ENCODE results near the gene MAP1LC3B. TPM values are rescaled to one million over a fixed set of nuclear protein-coding genes. Genes with fewer than 3 reads are reported as not detected.

The MAP1LC3B gene
- total and polyA plus RNA-seq, 12 donors, result 43.3 to 116 (median 66.2) TPM

GRCh38 chr16:87346517-87347060 is 45.5 kb upstream of the MAP1LC3B start:
- Histone ChIP-seq H3K4me3 (no peak overlapping the region), H3K36me3 (replicated peaks in 1 of 2) (peaks cover 0 to 42% of the 10 kb centered on the region in 2 donors), H3K9me3 (replicated peaks in 1 of 3) (no peaks in the 10 kb centered on the region), H3K4me1 (replicated peaks in 1 of 2) (no peaks in the 10 kb centered on the region), H3K27me3 (no peaks in the 10 kb centered on the region), H3K27ac (no peak overlapping the region)
- no peak for DNase-seq
- 86 to 91% (median 88%) methylated on average over 19 to 21 of the region's 21 CpGs for WGBS, 4 donors
- intact Hi-C loops (cut with DNase I), result no loop called here
- no peak for TF ChIP-seq POLR2A (IDR thresholded peaks at IDR 0.05)
- no peak for TF ChIP-seq CTCF (IDR thresholded peaks at IDR 0.05)

- H3K4me3 ChIP-seq, result no peak overlapping the region
- no peak for DNase-seq
- H3K36me3 ChIP-seq (replicated peaks in 1 of 2), result peaks cover 0 to 27% of the 10 kb centered on the region in 2 donors
- no peaks in the 10 kb centered on the region for H3K9me3 ChIP-seq (replicated peaks in 1 of 3)
- 89 to 95% (median 91%) methylated on average over 12 to 13 of the region's 13 CpGs for WGBS, 4 donors
- no peak overlapping the region for H3K27ac ChIP-seq
- H3K27me3 ChIP-seq, result no peaks in the 10 kb centered on the region
- H3K4me1 ChIP-seq (replicated peaks in 1 of 2), result no peaks in the 10 kb centered on the region
- TF ChIP-seq CTCF (IDR thresholded peaks at IDR 0.05), result no peak
- TF ChIP-seq POLR2A (IDR thresholded peaks at IDR 0.05), result no peak
- intact Hi-C loops (cut with DNase I), result no loop called here
Observed at GRCh38 chr16:87347932-87348615, 44.1 kb upstream of the MAP1LC3B start.

GRCh38 chr16:87348616-87349157 is 43.4 kb upstream of the MAP1LC3B start:
- H3K4me3 ChIP-seq, result no peak overlapping the region
- peaks cover 0 to 21% of the 10 kb centered on the region in 2 donors for H3K36me3 ChIP-seq (replicated peaks in 1 of 2)
- H3K9me3 ChIP-seq (replicated peaks in 1 of 3), result no peaks in the 10 kb centered on the region
- no peak overlapping the region for H3K27ac ChIP-seq
- H3K4me1 ChIP-seq (replicated peaks in 1 of 2), result no peaks in the 10 kb centered on the region
- no peak for TF ChIP-seq CTCF (IDR thresholded peaks at IDR 0.05)
- no peak for TF ChIP-seq POLR2A (IDR thresholded peaks at IDR 0.05)
- intact Hi-C loops (cut with DNase I), result no loop called here
- no peaks in the 10 kb centered on the region for H3K27me3 ChIP-seq
- no peak for DNase-seq
- 89 to 94% (median 91%) methylated on average over 9 to 13 of the region's 13 CpGs for WGBS, 4 donors

- no peaks in the 10 kb centered on the region for H3K27me3 ChIP-seq
- TF ChIP-seq POLR2A (IDR thresholded peaks at IDR 0.05), result no peak
- no peak for TF ChIP-seq CTCF (IDR thresholded peaks at IDR 0.05)
- 84 to 90% (median 89%) methylated on average over 6 to 8 of the region's 8 CpGs for WGBS, 4 donors
- intact Hi-C loops (cut with DNase I), result no loop called here
- no peaks in the 10 kb centered on the region for H3K9me3 ChIP-seq (replicated peaks in 1 of 3)
- no peak for DNase-seq
- peaks cover 0 to 15% of the 10 kb centered on the region in 2 donors for H3K36me3 ChIP-seq (replicated peaks in 1 of 2)
- no peak overlapping the region for H3K27ac ChIP-seq
- no peak overlapping the region for H3K4me3 ChIP-seq
- H3K4me1 ChIP-seq (replicated peaks in 1 of 2), result no peaks in the 10 kb centered on the region
Observed at GRCh38 chr16:87350031-87350430, 42.1 kb upstream of the MAP1LC3B start.
